ENCODE results near the gene AZIN2.

- TF ChIP-seq CTCF (conservative IDR thresholded peaks at IDR 0.05; ENCODE audit: low read length) (no peak), EZH2phosphoT487 (IDR thresholded peaks at IDR 0.05; ENCODE audit: borderline replicate concordance, low read depth, low read length) (no peak)
Observed at GRCh38 chr1:33042831-33043230, 38.1 kb upstream of the AZIN2 start.
